Stomach (tissue), 9 donors: ENCODE measurements around the gene CIRBP. TPM values are rescaled to one million over a fixed set of nuclear protein-coding genes. Genes with fewer than 3 reads are reported as not detected.
A peak's percentile ranks its signal among the peaks of the same experiment; 100 is the strongest.

ENCODE experiments used
- DNase-seq, 2 donors: peaks; one replicate each; pipeline versions ENCODE4 v3.0.0 to v3.0.0-alpha.2; 2013 to 2019
- H3K27ac ChIP-seq, 5 donors: fragments of 200-600 bp in 4 of 5; sonication (generic) in 4 of 5; one replicate each; pipeline ENCODE4 v1.5.1; 2013 to 2019; ENCODE audit warnings: mild to moderate bottlenecking in 1 of 5, moderate library complexity in 1 of 5
- H3K27me3 ChIP-seq, 3 donors: fragments of 200-600 bp; sonication (generic); one replicate each; pipeline ENCODE4 v1.5.1; 2017 to 2019; ENCODE audit warnings: mixed run types in 1 of 3
- H3K36me3 ChIP-seq, 4 donors: fragments of 200-600 bp; sonication (generic); 1 replicate in 3 of 4; 2 replicates in 1 of 4; pipeline ENCODE4 v1.5.1; 2016 to 2019
- H3K4me1 ChIP-seq, 4 donors: fragments of 200-600 bp; sonication (generic); one replicate each; pipeline ENCODE4 v1.5.1; 2016 to 2019
- H3K4me3 ChIP-seq, 4 donors: fragments of 200-600 bp; sonication (generic) in 3 of 4; one replicate each; pipeline ENCODE4 v1.5.1; 2016 to 2019; ENCODE audit warnings: mild to moderate bottlenecking in 1 of 4
- H3K9me3 ChIP-seq, 4 donors: fragments of 200-600 bp; sonication (generic); one replicate each; pipeline ENCODE4 v1.5.1; 2016 to 2019
- EP300 ChIP-seq: sonication (generic); formaldehyde crosslinking; IDR thresholded peaks from one replicate; pipeline ENCODE4 v1.6.1; 2017; ENCODE audit warnings: antibody characterized with exemption
- POLR2A ChIP-seq, 4 donors: fragments of 450-650 bp; IDR thresholded peaks; one replicate each; pipeline ENCODE4 v1.6.1; 2016; ENCODE audit warnings: antibody characterized with exemption in 4 of 4, control low read depth in 2 of 4, mild to moderate bottlenecking in 1 of 4, moderate library complexity in 1 of 4
- POLR2AphosphoS5 ChIP-seq, 3 donors: sonication (generic); formaldehyde crosslinking; IDR thresholded peaks; one replicate each; pipeline ENCODE4 v1.6.1; 2016; ENCODE audit warnings: antibody characterized with exemption in 3 of 3
- WGBS, 5 donors: extraction: QIAGEN DNeasy Blood & Tissue Kit in 3 of 5; methylation state at CpG; one replicate each; pipeline versions ENCODE4 v1.1.5 to v1.1.7; 2013 to 2018; 5-methylcytosine and 5-hydroxymethylcytosine counted together
- intact Hi-C: fragments of 100-400 bp; cut with DNase I; formaldehyde crosslinking; loops from one replicate; pipeline ENCODE4 v1.15.1; 2023; ENCODE audit warnings: low total_unique reads
- polyA plus RNA-seq, 3 donors: library from polyadenylated mRNA; stranded (reverse); fragments of 200-250 nt; gene quantifications; one replicate each; pipeline ENCODE4 v1.2.3, GENCODE V29; 2013
- total RNA-seq, 5 donors: library from RNA; depleted of rRNA; stranded (reverse); fragments of >200 nt; gene quantifications; one replicate each; pipeline versions ENCODE4 v1.1.0 to v1.2.3, GENCODE V29; 2014 to 2016
- TF ChIP-seq, protein P1 (sequence below), 7 experiments: fragments of 450-650 bp in 4 of 7; fragments of 200-600 bp in 3 of 7; sonication (generic) in 3 of 7; IDR thresholded peaks; one replicate each; pipeline ENCODE4 v1.5.1; 2016 to 2019; ENCODE audit warnings: antibody characterized with exemption in 7 of 7, control low read depth in 2 of 7, mild to moderate bottlenecking in 1 of 7
- donor health status: healthy with polysubstance abuse.
- donor health status: Bipolar disorder and iron deficiency.
- donor health status: healthy.

Gene CIRBP
- total and polyA plus RNA-seq, 8 donors, result 250 to 686 (median 356) TPM

DNA sequence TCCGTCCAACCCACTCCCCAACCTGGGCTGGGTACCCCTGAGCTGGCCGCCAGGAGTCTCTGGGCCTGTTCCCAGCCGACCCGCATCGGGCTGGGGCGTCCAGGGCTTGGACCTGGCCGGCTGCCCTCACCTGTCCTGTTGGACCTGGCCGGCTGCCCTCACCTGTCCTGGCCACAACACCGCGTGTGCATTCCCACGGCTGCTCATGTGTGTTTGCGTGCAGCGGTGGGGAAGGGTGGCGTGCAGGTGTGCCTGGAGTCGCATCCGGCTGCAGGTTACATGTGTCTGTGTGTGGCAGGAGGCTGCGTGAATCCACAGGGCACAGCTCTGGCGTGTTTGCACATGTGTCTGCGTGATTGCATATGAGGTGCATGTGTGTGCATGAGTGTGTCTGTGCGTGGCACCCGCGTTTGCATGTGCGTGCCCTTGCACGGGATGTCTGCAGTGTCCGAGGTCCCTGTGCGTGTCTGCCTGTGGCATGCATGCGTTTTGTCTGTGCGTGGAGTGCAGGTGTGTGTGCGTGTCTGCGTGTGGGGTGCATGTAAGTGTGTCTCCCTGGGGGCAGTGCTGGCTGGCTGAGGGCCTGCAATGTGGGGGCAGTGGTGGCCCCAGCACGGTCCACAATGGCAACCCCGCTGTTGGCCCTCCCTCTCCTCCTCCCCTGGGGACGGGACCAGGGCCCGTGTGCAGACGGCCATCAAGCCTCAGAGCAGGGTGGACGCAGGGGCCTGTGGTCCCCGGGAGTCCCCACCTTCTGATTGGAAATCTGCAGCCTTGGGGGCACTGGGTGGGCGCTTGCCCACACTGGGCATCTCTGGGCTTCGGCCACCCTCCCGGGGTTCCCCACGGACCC lies 19.9 kb downstream of the CIRBP start:
- no peak for TF ChIP-seq POLR2A (IDR thresholded peaks at IDR 0.05)
- TF ChIP-seq, protein P1, sequence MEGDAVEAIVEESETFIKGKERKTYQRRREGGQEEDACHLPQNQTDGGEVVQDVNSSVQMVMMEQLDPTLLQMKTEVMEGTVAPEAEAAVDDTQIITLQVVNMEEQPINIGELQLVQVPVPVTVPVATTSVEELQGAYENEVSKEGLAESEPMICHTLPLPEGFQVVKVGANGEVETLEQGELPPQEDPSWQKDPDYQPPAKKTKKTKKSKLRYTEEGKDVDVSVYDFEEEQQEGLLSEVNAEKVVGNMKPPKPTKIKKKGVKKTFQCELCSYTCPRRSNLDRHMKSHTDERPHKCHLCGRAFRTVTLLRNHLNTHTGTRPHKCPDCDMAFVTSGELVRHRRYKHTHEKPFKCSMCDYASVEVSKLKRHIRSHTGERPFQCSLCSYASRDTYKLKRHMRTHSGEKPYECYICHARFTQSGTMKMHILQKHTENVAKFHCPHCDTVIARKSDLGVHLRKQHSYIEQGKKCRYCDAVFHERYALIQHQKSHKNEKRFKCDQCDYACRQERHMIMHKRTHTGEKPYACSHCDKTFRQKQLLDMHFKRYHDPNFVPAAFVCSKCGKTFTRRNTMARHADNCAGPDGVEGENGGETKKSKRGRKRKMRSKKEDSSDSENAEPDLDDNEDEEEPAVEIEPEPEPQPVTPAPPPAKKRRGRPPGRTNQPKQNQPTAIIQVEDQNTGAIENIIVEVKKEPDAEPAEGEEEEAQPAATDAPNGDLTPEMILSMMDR (IDR thresholded peaks at IDR 0.05), result no peak
- H3K9me3 ChIP-seq, result no peaks in the 10 kb centered on the region
- H3K27ac ChIP-seq, result no peak overlapping the region
- H3K36me3 ChIP-seq, result no peaks in the 10 kb centered on the region
- intact Hi-C loops, result loop anchor here (10.0 kb wide), 1 partner anchor 76 kb away; no protein-coding TSS in a partner anchor
- H3K4me3 ChIP-seq, result no peak overlapping the region
- peaks cover 0 to 47% (median 30%) of the 10 kb centered on the region in 4 donors for H3K4me1 ChIP-seq
- peaks cover 25 to 97% (median 92%) of the 10 kb centered on the region in 3 donors for H3K27me3 ChIP-seq
- 72 to 90% (median 75%) methylated on average over 2 to 41 of the region's 41 CpGs for WGBS, 5 donors
- DNase-seq, result no peak

DNA sequence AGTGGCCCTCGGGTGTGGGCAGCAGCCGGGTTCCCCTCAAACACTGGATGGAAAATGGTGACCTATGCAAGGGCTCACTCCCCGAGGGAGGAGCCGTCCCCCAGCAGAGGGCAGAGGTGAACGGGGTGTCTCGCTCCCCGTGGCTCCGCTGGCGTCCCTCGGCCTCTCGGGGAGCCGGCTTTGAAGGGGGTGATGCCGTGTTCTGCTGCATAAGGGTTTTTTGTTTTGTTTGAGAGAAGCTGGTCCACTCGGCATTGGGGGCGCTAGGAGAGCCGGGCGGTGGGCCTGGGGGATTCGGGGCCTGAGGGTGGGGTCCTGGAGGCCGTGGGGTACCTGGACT lies 20.5 kb downstream of the CIRBP start:
- intact Hi-C loops, result loop anchor here (10.0 kb wide), 1 partner anchor 75 kb away; no protein-coding TSS in a partner anchor
- Histone ChIP-seq H3K27me3 (peaks cover 25 to 97% (median 92%) of the 10 kb centered on the region in 3 donors), H3K27ac (no peak overlapping the region), H3K9me3 (no peaks in the 10 kb centered on the region), H3K36me3 (no peaks in the 10 kb centered on the region), H3K4me3 (no peak overlapping the region), H3K4me1 (peaks cover 0 to 41% (median 26%) of the 10 kb centered on the region in 4 donors)
- 71 to 82% (median 74%) methylated on average over 17 to 19 of the region's 19 CpGs for WGBS, 5 donors
- TF ChIP-seq, protein P1 (IDR thresholded peaks at IDR 0.05), result no peak
- TF ChIP-seq POLR2A (IDR thresholded peaks at IDR 0.05), result no peak
- no peak for DNase-seq

DNA sequence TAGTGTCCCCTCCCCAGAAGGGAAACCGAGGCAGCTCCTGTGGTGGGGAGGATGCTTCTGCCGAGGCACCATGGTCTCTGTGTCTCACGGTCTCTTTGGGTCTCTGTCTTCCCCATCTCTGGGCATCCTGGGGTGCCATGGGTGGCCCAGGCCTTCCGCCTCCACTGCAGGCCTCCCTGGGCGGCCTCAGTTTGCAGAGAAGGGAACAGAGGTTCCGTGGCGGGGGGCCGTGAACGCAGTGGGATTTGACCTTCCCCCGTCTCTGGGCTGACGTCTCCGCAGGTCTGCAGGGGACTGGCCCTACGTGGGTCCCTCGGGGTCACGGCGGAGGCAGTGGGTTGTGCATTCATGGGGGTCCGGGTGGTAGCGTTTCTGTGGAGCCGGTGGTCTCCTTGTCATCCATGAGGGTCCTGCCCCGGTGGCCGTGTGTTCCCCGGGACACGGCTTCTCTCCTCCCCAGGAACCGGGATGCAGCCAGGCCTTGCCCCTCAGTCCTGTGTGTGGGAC lies 21.1 kb downstream of the CIRBP start:
- Histone ChIP-seq H3K4me1 (peaks cover 2 to 38% (median 30%) of the 10 kb centered on the region in 4 donors), H3K27me3 (peaks cover 27 to 97% (median 92%) of the 10 kb centered on the region in 3 donors)

DNA sequence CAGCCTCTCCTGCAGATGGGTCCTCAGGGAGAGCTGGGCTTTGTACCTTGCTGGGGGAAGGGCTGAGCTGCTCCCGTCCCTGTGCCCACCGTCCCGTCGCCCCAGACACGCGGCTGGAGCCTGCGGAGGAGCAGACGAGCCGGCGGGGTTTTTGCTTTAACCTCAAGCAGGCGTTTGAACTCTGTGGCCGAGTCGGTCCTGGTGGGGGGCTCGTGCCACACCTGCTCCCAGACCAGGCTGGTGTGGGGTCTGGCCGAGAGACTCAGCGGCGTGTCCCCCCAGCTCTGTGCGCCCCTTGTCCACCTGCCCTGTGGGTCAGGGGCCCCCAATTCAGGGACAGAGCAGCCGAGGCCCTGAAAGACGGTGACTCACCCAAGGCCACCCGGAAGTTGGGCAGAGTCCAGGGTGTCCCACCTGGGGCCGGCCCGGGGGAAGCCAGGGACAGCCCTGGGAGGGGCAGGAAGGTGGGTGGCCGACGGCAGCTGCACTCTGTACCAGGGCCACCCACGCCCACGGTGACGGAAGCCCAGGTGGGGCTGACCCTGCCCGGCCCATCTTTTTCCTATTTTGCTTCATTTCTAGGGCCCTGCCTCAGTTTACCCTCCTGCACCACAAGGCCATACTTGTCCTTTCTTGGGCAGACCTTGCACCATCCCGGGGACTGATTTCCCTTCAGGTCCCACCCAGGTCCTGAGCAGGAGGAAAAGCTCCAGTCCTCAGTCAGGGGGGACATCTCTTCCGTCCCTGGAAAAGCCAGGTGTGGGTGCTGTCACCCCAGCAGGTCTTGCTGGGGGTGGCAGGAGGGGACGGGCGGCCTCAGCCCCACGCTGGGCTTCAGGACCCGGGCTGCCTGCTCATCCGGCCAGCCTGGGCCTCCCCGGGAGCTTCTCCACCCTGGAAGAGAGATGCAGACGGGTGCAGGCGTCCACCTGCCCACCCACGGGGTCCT lies 21.8 kb downstream of the CIRBP start:
- DNase-seq, result peak in 1 of 2 donors; percentile 82

More for the DNA sequence above, 21.1 kb downstream of the CIRBP start:
- DNase-seq, result no peak
- Histone ChIP-seq H3K9me3 (no peaks in the 10 kb centered on the region), H3K36me3 (no peaks in the 10 kb centered on the region), H3K4me3 (no peak overlapping the region), H3K27ac (no peak overlapping the region)
- TF ChIP-seq EP300 (no peak), POLR2A (IDR thresholded peaks at IDR 0.05) (no peak), POLR2AphosphoS5 (IDR thresholded peaks at IDR 0.05) (no peak)
- TF ChIP-seq, protein P1 (IDR thresholded peaks at IDR 0.05), result no peak
- intact Hi-C loops, result no loop called here
- WGBS, 5 donors, result 84 to 92% (median 88%) methylated on average over 10 to 24 of the region's 24 CpGs

More for the DNA sequence above, 21.8 kb downstream of the CIRBP start:
- H3K36me3 ChIP-seq, result no peaks in the 10 kb centered on the region
- intact Hi-C loops, result no loop called here
- H3K27me3 ChIP-seq, result peaks cover 24 to 100% (median 95%) of the 10 kb centered on the region in 3 donors
- H3K9me3 ChIP-seq, result no peaks in the 10 kb centered on the region
- WGBS, 5 donors, result 58 to 64% (median 60%) methylated on average over 23 to 40 of the region's 40 CpGs
- peaks cover 8 to 42% (median 36%) of the 10 kb centered on the region in 4 donors for H3K4me1 ChIP-seq
- H3K4me3 ChIP-seq, result no peak overlapping the region
- H3K27ac ChIP-seq, result no peak overlapping the region
- TF ChIP-seq, protein P1 (IDR thresholded peaks at IDR 0.05), result no peak
- no peak for TF ChIP-seq POLR2A (IDR thresholded peaks at IDR 0.05)
- no peak for TF ChIP-seq EP300
- TF ChIP-seq POLR2AphosphoS5 (IDR thresholded peaks at IDR 0.05), result no peak
